Hepatocyte (in vitro differentiated cells): ENCODE measurements around the gene CACNG7. TPM values are rescaled to one million over a fixed set of nuclear protein-coding genes. Genes with fewer than 3 reads are reported as not detected.

Experiments used
- DNase-seq: peaks from one replicate; pipeline ENCODE4 v3.0.0-alpha.2; 2016; ENCODE audit warnings: low spot score
- H2AFZ ChIP-seq: fragments of 200-600 bp; sonication (generic); 2 replicates; pipeline ENCODE4 v1.6.0; 2016; ENCODE audit warnings: antibody characterized with exemption, mild to moderate bottlenecking
- H3K27ac ChIP-seq: fragments of 200-600 bp; sonication (generic); 2 replicates; pipeline ENCODE4 v1.5.1; 2016; ENCODE audit warnings: mild to moderate bottlenecking
- H3K27me3 ChIP-seq: fragments of 200-600 bp; sonication (generic); 2 replicates; pipeline ENCODE4 v1.6.1; 2016
- H3K36me3 ChIP-seq: fragments of 200-600 bp; sonication (generic); replicated peaks from 2 replicates; pipeline ENCODE4 v1.5.1; 2016; ENCODE audit warnings: low read depth; ENCODE audit not compliant: insufficient read depth
- H3K4me1 ChIP-seq: fragments of 200-600 bp; sonication (generic); 2 replicates; pipeline ENCODE4 v1.5.1; 2016; ENCODE audit warnings: mild to moderate bottlenecking, moderate library complexity; ENCODE audit not compliant: insufficient read depth
- H3K4me2 ChIP-seq: fragments of 200-600 bp; sonication (generic); 2 replicates; pipeline ENCODE4 v1.6.0; 2016
- H3K4me3 ChIP-seq: fragments of 200-600 bp; sonication (generic); 2 replicates; pipeline ENCODE4 v1.5.1; 2016; ENCODE audit warnings: mild to moderate bottlenecking
- H3K79me2 ChIP-seq: fragments of 200-600 bp; sonication (generic); 2 replicates; pipeline ENCODE4 v1.6.0; 2017; ENCODE audit warnings: mild to moderate bottlenecking
- H3K9me2 ChIP-seq: fragments of 200-600 bp; sonication (generic); replicated peaks from 2 replicates; pipeline ENCODE4 v1.6.0; 2017; ENCODE audit warnings: mild to moderate bottlenecking; ENCODE audit not compliant: insufficient read depth
- H3K9me3 ChIP-seq: fragments of 200-600 bp; sonication (generic); 2 replicates; pipeline ENCODE4 v1.5.1; 2016; ENCODE audit warnings: low read depth, mild to moderate bottlenecking
- H4K20me1 ChIP-seq: fragments of 200-600 bp; sonication (generic); 2 replicates; pipeline ENCODE4 v1.6.0; 2016; ENCODE audit warnings: mild to moderate bottlenecking; ENCODE audit not compliant: insufficient read depth, poor library complexity, severe bottlenecking
- CTCF ChIP-seq: fragments of 200-600 bp; sonication (generic); IDR thresholded peaks from 2 replicates; pipeline ENCODE4 v1.5.1; 2016; ENCODE audit warnings: antibody characterized with exemption, mild to moderate bottlenecking; ENCODE audit not compliant: poor library complexity
- EZH2 ChIP-seq: fragments of 200-600 bp; sonication (generic); IDR thresholded peaks from 2 replicates; pipeline ENCODE4 v1.6.1; 2016; ENCODE audit warnings: antibody characterized with exemption, mild to moderate bottlenecking, borderline replicate concordance
- EZH2phosphoT487 ChIP-seq: fragments of 200-600 bp; sonication (generic); IDR thresholded peaks from one replicate; pipeline ENCODE4 v1.6.1; 2018; ENCODE audit warnings: antibody characterized with exemption, mild to moderate bottlenecking, low read depth, moderate library complexity; ENCODE audit not compliant: unreplicated experiment, severe bottlenecking
- WGBS: methylation state at CpG from one replicate; pipeline ENCODE4 v1.1.6; 2016; ENCODE audit warnings: low lambda C conversion rate; ENCODE audit errors: missing lambda C conversion rate; 5-methylcytosine and 5-hydroxymethylcytosine counted together
- polyA plus RNA-seq: library from polyadenylated mRNA; unstranded; fragments of >200 nt; fragmentation: Nextera tagmentation; extraction: Ambion mirVana; gene quantifications from 2 replicates; pipeline ENCODE4 v1.2.1, GENCODE V29; 2016
- total RNA-seq: library from RNA; depleted of rRNA; stranded (reverse); fragments of >200 nt; gene quantifications from 2 replicates; pipeline ENCODE4 v1.2.3, GENCODE V29; 2014

Gene CACNG7
- total and polyA plus RNA-seq, 2 experiments from 2014 or later: 0.31 to 0.90 TPM

DNA sequence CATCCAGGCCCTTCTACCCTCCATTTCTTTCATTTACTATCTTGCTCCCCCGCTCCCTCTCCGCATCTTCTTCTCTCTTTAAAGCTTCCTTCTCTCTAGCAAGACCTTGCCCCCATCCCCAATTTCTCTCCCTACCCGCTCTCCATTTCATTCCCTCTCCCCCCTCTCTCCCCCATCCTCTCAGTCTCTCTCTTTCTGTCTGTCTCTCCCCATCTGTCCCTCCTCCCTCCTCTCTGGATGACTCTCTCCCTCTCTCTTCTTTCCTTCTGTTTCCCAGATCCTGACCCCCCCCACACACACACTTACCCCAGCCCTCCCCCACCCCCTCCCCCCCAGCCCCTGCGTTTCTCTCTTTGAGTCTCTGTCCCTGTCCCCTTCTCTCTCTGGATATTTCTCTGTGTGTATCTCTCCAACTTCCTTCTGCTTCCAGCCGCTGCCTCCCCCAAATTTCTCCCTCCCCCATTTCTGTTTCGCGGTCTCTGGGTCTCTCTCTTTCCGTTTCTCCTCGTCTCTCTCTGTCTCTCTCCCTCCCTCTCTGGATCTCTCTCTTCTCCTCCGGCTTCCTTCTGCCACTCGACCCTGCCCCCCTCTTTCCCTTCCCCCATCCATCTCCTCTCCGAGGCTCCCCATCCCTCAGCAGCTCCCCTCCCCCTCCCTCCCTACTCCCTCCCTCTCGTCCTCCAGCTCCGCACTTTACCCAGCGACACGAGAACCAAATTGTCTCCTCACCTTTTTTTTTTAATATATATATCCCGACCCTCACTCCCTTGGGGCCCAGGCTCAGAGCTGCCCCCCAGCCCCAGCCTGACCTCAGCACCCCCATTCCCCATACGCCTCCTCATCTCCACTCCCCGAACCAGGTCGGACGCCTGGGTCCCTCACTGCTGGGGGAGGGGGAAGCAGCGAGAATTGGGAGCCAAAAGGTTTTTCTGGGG lies 50.0 kb downstream of the CACNG7 start:
- no peak overlapping the region for H3K27ac ChIP-seq
- no peak overlapping the region for H3K4me3 ChIP-seq
- 8% methylated on average over 9 of the region's 22 CpGs for WGBS
- H4K20me1 ChIP-seq: no peaks in the 10 kb centered on the region
- no peaks in the 10 kb centered on the region for H3K36me3 ChIP-seq
- no peaks in the 10 kb centered on the region for H3K9me3 ChIP-seq
- no peak for DNase-seq
- no peaks in the 10 kb centered on the region for H3K9me2 ChIP-seq
- no peaks in the 10 kb centered on the region for H3K79me2 ChIP-seq
- TF ChIP-seq EZH2 (no peak), CTCF (no peak), EZH2phosphoT487 (no peak)
- H3K27me3 ChIP-seq: peaks cover 70% of the 10 kb centered on the region
- H2AFZ ChIP-seq: no peak overlapping the region
- H3K4me1 ChIP-seq: no peaks in the 10 kb centered on the region
- H3K4me2 ChIP-seq: no peak overlapping the region

- Histone ChIP-seq H3K27ac (no peak overlapping the region), H3K9me2 (no peaks in the 10 kb centered on the region), H3K27me3 (peaks cover 78% of the 10 kb centered on the region), H3K4me1 (no peaks in the 10 kb centered on the region), H3K4me3 (no peak overlapping the region), H3K79me2 (no peaks in the 10 kb centered on the region), H4K20me1 (no peaks in the 10 kb centered on the region), H3K36me3 (no peaks in the 10 kb centered on the region), H2AFZ (no peak overlapping the region), H3K9me3 (no peaks in the 10 kb centered on the region), H3K4me2 (no peak overlapping the region)
- no peak for DNase-seq
- 14% methylated on average over 10 of the region's 10 CpGs for WGBS
- TF ChIP-seq EZH2 (no peak), EZH2phosphoT487 (no peak), CTCF (no peak)
Measured at GRCh38 chr19:53960187-53960586, 51.1 kb downstream of the CACNG7 start.

DNA sequence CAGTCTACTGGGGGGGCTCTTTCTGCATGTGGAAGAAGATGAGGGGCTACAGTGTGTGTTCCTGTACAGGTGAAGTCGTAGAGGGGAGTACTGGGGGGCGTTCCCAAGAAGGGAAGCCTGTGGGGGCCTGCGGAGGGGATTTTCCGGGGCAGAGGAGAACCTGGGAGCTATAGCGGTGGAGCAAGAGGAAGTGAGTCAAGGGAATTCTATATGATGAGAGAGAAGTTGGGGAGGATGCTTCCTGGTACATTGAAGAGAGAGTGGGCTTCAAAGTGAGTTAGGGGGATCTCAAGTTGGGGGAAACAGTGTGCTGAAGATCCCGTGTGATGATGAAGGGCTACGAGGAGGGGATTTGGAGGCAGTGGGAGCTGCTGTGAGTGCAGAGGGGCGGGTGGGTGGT lies 51.8 kb downstream of the CACNG7 start:
- H3K4me2 ChIP-seq: no peak overlapping the region
- no peaks in the 10 kb centered on the region for H3K79me2 ChIP-seq
- no peak overlapping the region for H3K4me3 ChIP-seq
- no peak for DNase-seq
- H2AFZ ChIP-seq: no peak overlapping the region
- TF ChIP-seq EZH2phosphoT487 (no peak), CTCF (no peak), EZH2 (no peak)
- H3K4me1 ChIP-seq: no peaks in the 10 kb centered on the region
- H3K27me3 ChIP-seq: peaks cover 80% of the 10 kb centered on the region
- 4% methylated on average over 6 of the region's 8 CpGs for WGBS
- H3K9me2 ChIP-seq: no peaks in the 10 kb centered on the region
- no peaks in the 10 kb centered on the region for H3K9me3 ChIP-seq
- no peak overlapping the region for H3K27ac ChIP-seq
- no peaks in the 10 kb centered on the region for H4K20me1 ChIP-seq
- H3K36me3 ChIP-seq: no peaks in the 10 kb centered on the region
